ENCODE measurements around the gene UCP2.
"Not testable (repeated sequence)": the region's sequence is repeated elsewhere in the genome, so short reads cannot be mapped to it uniquely, and the experiment has no call there.

UCP2 gene

GRCh38 chr11:73939096-73939495, 43.5 kb downstream of the UCP2 start:
- no peak for DNase-seq

DNA sequence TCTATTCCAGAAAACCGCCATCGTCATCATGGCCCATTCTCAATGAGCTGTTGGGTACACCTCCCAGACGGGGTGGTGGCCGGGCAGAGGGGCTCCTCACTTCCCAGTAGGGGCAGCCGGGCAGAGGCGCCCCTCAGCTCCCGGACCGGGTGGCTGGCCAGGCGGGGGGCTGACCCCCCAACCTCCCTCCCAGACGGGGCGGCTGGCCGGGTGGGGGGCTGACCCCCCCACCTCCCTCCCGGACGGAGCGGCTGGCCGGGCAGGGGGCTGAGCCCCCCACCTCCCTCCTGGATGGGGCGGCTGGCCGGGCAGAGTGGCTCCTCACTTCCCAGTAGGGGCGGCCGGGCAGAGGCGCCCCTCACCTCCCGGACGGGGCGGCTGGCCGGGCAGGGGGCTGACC, 46.6 kb downstream of the UCP2 start:
- DNase-seq, result not testable (repeated sequence)

- DNase-seq, result no peak
Measured at GRCh38 chr11:73932781-73933180, 49.9 kb downstream of the UCP2 start.

- no peak for DNase-seq
Measured at GRCh38 chr11:73931951-73932350, 50.7 kb downstream of the UCP2 start.

DNA sequence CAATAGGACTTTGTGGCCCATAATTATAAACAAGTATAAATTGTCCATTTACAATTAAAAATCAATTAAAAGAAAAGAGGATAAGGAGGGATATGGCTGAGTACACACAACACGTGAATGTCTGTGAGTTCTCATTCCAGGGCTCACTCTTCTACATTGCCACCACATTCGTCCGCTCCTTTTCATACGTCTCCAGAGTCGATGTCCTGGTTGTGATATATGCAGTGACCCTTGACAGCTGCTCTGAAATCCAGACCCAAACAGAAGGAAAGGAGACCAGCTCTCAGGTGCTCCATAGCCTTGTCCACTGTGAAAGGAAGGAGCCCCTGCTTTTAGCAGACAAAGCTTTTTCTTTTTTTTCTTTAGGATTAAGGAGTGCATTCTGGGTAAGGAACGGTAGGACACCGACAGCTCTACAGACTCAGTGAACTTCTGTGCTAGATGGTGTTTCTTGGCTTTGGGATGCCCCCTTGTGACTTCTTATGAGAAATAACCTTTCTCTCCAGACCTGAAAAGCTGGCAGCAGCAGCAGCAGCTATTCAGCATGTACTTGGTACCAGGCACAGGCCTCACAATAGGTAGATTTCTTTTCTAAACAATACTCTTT, 51.5 kb downstream of the UCP2 start:
- DNase-seq, result peak; percentile 22 to 66

GRCh38 chr11:73929388-73929787, 53.3 kb downstream of the UCP2 start:
- DNase-seq, result no peak

Data from hippocampal formation (tissue), 2 donors.